Measurements from ENCODE around the gene FBRS.

DNA sequence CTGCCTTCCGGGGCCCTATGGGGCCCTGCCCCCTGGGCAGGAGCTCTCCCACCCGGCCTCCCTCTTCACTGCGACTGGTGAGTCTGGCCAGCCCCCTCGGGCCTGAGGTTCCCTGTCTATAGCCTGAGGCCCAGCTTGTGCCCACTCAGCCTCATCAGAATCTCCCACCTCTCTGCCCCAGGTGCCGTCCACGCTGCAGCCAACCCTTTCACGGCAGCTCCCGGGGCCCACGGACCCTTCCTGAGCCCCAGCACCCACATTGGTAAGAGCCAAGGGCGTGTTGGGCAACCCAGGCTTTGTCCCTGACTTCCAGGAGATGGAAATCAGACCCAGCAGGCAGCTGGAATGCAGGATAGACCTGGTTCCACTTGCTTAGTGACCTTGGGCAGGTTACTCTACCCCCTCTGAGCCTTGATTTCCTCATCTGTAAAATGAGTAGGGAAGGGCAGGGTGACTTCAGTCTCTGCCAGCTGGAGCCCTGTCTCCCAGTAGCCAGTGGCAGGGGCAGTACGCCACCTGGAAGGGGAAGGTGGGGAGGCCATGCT lies 9.2 kb downstream of the FBRS start:
- TF ChIP-seq, protein P1, sequence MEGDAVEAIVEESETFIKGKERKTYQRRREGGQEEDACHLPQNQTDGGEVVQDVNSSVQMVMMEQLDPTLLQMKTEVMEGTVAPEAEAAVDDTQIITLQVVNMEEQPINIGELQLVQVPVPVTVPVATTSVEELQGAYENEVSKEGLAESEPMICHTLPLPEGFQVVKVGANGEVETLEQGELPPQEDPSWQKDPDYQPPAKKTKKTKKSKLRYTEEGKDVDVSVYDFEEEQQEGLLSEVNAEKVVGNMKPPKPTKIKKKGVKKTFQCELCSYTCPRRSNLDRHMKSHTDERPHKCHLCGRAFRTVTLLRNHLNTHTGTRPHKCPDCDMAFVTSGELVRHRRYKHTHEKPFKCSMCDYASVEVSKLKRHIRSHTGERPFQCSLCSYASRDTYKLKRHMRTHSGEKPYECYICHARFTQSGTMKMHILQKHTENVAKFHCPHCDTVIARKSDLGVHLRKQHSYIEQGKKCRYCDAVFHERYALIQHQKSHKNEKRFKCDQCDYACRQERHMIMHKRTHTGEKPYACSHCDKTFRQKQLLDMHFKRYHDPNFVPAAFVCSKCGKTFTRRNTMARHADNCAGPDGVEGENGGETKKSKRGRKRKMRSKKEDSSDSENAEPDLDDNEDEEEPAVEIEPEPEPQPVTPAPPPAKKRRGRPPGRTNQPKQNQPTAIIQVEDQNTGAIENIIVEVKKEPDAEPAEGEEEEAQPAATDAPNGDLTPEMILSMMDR (IDR thresholded peaks at IDR 0.05): no peak
- no peak for TF ChIP-seq POLR2A (IDR thresholded peaks at IDR 0.05)

Data from testis (tissue), 2 donors.